ENCODE data around the gene BOLL.

- TF ChIP-seq ELK1 (IDR thresholded peaks at IDR 0.05; ENCODE audit: low read depth, low read length), result no peak
- TF ChIP-seq CTCF (IDR thresholded peaks at IDR 0.05), result no peak
- no peak for TF ChIP-seq REST (IDR thresholded peaks at IDR 0.05)
- no peak for TF ChIP-seq SMC3 (IDR thresholded peaks at IDR 0.05)
Measured at GRCh38 chr2:197805715-197806633, 20.9 kb upstream of the BOLL start.

Data from A549 (cell line).